Effector memory CD8-positive, alpha-beta T cell (primary cell): ENCODE results near the gene IQCC.

Experiments used
- ATAC-seq: fragments of 150-1000 bp; cut with Tn5 transposase; replicated peaks from 2 replicates; pipeline ENCODE4 v1.10.0; 2021; ENCODE audit warnings: mild to moderate bottlenecking, moderate library complexity
- DNase-seq, 3 experiments: peaks; one replicate each; pipeline ENCODE4 v3.0.0; 2021
- H3K27ac Mint-ChIP-seq, 2 donors: one replicate each; pipeline ENCODE4 v1.8.0; 2022; ENCODE audit warnings: mild to moderate bottlenecking in 2 of 2, mixed read lengths in 2 of 2, moderate library complexity in 2 of 2
- H3K27me3 Mint-ChIP-seq, 2 donors: one replicate each; pipeline ENCODE4 v1.8.0; 2022; ENCODE audit warnings: mixed read lengths in 2 of 2
- H3K36me3 Mint-ChIP-seq: one replicate; pipeline ENCODE4 v1.8.0; 2022; ENCODE audit warnings: mild to moderate bottlenecking, moderate library complexity, mixed read lengths; ENCODE audit not compliant: insufficient read depth
- H3K4me1 Mint-ChIP-seq, 2 donors: one replicate each; pipeline ENCODE4 v1.8.0; 2022; ENCODE audit warnings: low read depth in 2 of 2, mixed read lengths in 2 of 2
- H3K4me3 Mint-ChIP-seq, 2 donors: one replicate each; pipeline ENCODE4 v1.8.0; 2022; ENCODE audit warnings: mild to moderate bottlenecking in 2 of 2, mixed read lengths in 2 of 2, moderate library complexity in 2 of 2
- H3K9me3 Mint-ChIP-seq, 2 donors: one replicate each; pipeline ENCODE4 v1.8.0; 2022; ENCODE audit warnings: mixed read lengths in 2 of 2

The IQCC gene

DNA sequence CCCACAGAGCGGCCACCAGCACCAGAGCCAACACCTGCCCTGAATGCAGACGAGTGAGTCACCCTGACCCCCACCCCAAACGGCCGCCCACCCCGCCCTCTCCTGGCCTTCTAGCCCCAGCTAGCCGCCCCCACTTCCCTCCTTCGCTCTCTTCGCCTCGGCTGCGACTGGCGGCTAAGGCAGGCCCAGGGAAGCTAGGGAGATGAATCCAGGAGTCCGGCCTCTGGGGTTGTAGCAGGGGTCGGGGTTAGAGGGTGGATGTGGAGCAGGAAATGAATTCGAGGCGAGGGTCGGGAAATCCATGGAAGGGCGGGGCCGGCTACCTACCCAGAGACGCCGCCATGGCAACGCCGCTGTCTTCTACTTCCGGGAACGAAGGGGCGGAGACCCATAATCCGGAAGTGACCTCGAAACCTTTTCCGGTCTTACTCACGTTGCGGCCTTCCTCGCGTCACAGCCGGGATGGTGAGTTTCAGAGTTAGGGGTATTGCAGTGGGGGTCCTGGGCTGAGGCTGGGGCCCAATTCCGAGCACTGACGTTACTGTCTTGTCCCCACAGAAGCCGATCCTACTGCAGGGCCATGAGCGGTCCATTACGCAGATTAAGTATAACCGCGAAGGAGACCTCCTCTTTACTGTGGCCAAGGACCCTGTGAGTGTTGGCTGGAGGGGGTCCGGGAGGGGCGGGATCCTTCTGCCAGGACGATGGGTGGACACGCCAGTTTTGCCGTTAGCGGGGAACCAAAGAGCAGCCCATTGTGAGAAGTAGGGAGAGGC, 16.7 kb downstream of the IQCC start, which contains the start of the genes EIF3I and TMEM234:
EIF3I (plus strand) TSS at position 428 of the 776 bp plus-strand sequence; CDS start at position 463, 35 bp downstream.
TMEM234 (minus strand) TSS at position 374 of the 776 bp plus-strand sequence; CDS start at position 343, 31 bp downstream.
- DNase-seq, result peak; percentile 87 to 88 (median 87)
- Mint-ChIP-seq H3K9me3 (no peaks in the 10 kb centered on the region), H3K27ac (peak within 1 kb of the TSS; percentile 96 to 99), H3K4me3 (peak within 1 kb of the TSS; percentile 91), H3K4me1 (peaks cover 21 to 22% of the 10 kb centered on the region in 2 donors), H3K27me3 (no peaks in the 10 kb centered on the region), H3K36me3 (peaks cover 58% of the 10 kb centered on the region)
- peak; percentile 94 for ATAC-seq

DNA sequence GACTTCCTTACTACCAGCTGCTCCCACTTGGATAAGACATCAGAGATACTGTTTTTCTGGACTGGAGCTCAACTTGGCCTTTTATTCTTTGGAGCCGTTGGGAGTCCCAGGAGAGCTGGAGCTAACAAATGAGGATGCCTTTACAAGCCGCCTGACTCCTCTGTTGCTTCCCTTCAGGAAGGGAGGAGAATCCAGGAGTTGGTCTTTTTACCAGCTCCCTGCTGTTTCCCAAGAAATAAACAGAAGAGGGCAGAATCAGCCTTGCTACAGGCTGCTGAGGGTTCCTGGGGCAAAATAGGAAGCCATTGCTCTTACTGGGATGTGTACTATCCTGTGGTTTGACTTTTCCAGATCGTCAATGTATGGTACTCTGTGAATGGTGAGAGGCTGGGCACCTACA, 18.2 kb downstream of the IQCC start:
- no peak for DNase-seq
- peaks cover 70% of the 10 kb centered on the region for H3K36me3 Mint-ChIP-seq
- peak overlapping the region; percentile 91 for H3K4me3 Mint-ChIP-seq
- no peak for ATAC-seq
- H3K27ac Mint-ChIP-seq, result peak overlapping the region; percentile 96 to 99
- peaks cover 22 to 27% of the 10 kb centered on the region in 2 donors for H3K4me1 Mint-ChIP-seq
- no peaks in the 10 kb centered on the region for H3K9me3 Mint-ChIP-seq
- H3K27me3 Mint-ChIP-seq, result no peaks in the 10 kb centered on the region

DNA sequence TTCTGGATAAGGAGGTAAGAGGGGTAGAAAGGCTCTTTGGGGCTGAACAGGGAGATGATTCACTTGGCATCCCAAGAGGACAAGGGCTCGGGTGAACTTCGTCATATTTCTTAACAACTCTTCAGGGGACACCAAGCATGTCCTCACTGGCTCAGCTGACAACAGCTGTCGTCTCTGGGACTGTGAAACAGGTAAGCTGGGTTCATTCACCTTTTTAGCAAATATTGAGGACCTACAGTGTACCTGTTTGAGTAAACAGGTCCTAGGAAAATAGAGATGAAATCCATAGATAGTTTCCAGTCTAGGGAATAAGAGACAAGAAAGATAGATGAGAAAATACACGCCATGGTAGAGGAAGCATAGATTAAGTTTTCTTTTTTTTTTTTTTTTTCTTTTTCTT, 18.8 kb downstream of the IQCC start:
- Mint-ChIP-seq H3K4me1 (peaks cover 23 to 27% of the 10 kb centered on the region in 2 donors), H3K4me3 (peak overlapping the region; percentile 91), H3K27ac (peak overlapping the region; percentile 96 to 99), H3K27me3 (no peaks in the 10 kb centered on the region), H3K9me3 (no peaks in the 10 kb centered on the region), H3K36me3 (peaks cover 71% of the 10 kb centered on the region)
- DNase-seq, result no peak
- ATAC-seq, result no peak

DNA sequence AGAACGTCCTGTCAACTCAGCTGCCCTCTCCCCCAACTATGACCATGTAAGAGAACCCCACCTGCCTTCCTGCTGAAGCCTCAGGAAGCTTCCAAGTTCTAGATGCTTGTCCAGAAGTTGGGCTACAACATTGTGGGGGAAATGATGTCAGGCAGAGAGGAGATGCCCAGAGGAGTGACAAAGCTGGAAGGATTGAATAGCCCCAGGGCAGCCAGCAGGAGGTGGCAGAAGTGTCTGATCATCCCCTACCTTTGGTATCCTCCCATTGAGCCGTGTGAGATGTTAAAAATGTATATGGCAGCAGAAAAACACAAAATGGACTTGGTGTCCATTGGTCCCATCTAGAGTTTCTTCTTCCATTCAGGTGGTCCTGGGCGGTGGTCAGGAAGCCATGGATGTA, 23.3 kb downstream of the IQCC start:
- peak overlapping the region in 1 of 2 donors; percentile 46 for H3K27ac Mint-ChIP-seq
- H3K9me3 Mint-ChIP-seq, result no peaks in the 10 kb centered on the region
- ATAC-seq (no peak), DNase-seq (no peak)
- H3K4me3 Mint-ChIP-seq, result no peak overlapping the region
- peaks cover 8 to 12% of the 10 kb centered on the region in 2 donors for H3K4me1 Mint-ChIP-seq
- peaks cover 81% of the 10 kb centered on the region for H3K36me3 Mint-ChIP-seq
- no peaks in the 10 kb centered on the region for H3K27me3 Mint-ChIP-seq

DNA sequence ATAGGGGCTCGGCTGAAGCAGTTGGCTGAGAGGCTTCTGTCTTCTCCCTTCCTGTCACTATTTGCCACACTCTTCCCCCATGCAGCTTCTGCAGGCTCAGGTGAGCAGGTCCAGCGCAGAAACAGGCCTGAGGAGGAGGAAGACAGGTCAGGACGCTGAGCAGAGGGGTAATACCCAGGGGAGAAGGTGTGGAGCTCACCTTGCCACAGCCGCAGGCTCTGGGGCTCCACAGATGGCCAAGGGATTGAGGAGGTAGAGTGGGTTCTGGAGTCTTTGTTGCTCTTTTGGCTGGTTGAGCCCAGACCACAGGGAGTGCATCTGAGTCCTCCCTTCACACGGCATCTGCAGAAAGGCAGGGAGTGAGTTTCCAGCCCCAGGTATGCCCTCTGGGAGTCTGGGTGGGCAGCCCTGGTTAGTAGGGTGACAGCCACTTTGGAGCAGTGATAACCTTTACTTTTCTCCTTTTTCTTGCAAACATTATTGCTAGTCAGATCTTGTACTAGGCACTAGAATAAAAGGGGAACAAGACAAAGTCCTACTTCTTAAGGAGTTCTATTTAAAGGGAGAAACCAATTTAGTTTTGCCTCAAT, 26.5 kb downstream of the IQCC start:
- Mint-ChIP-seq H3K4me3 (no peak overlapping the region), H3K36me3 (peaks cover 54% of the 10 kb centered on the region), H3K27ac (no peak overlapping the region), H3K9me3 (no peaks in the 10 kb centered on the region), H3K27me3 (no peaks in the 10 kb centered on the region), H3K4me1 (peaks cover 2 to 5% of the 10 kb centered on the region in 2 donors)
- no peak for DNase-seq
- ATAC-seq, result no peak

DNA sequence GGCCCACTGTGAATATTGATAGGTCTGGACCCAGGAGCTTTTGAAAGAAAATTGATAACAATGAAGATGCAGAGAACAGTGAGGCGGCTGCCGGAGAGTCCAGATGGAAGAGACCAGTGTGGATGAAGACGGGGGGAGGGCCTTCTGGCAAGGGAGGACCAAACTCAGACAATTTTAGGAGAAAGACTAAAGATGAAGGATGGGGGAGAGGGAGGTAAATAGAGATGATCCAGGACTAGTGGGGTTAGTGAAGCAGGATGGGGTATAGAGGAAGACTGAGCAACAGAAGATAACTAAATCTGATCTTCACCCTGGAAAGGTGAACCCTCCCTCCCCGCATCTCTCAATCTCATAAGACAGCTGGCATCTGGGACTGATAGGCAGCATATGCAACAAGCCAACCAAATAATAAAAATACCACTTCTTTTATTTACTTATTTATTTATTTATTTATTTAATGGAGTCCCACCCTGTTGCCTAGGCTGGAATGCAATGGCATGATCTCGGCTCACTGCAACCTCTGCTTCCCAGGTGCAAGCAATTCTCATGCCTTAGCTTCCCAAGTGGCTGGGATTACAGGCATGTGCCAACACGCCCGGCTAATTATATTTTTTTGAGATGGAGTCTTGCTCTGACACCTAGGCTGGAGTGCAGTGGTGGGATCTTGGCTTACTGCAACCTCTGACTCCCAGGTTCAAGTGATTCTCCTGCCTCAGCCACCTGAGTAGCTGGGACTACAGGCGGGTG, 27.3 kb downstream of the IQCC start:
- Mint-ChIP-seq H3K27me3 (no peaks in the 10 kb centered on the region), H3K27ac (no peak overlapping the region), H3K9me3 (no peaks in the 10 kb centered on the region), H3K4me3 (no peak overlapping the region), H3K36me3 (peaks cover 46% of the 10 kb centered on the region), H3K4me1 (peaks cover 2 to 4% of the 10 kb centered on the region in 2 donors)
- DNase-seq (no peak), ATAC-seq (no peak)

DNA sequence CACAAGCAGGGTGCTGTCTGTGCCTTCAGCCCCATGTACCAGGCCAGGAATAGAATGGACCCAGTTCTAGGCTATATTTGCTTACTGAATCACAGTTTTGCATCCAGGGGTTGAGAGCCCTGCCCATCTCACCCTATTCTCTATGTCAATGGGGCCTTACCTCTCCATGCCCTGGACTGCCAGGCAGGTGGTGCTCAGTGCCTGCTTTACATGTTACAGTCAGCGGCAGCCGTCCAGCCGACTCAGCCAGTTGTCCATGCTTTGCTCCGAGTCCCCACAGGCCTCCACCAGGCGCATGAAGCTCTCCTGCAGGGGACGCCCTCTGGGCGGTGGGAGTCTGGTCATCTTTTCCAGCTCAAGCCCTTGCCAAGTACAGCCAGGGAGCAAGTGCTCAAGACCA, 29.3 kb downstream of the IQCC start:
- peaks cover 26% of the 10 kb centered on the region for H3K36me3 Mint-ChIP-seq
- H3K4me1 Mint-ChIP-seq, result no peaks in the 10 kb centered on the region
- H3K4me3 Mint-ChIP-seq, result no peak overlapping the region
- no peaks in the 10 kb centered on the region for H3K27me3 Mint-ChIP-seq
- no peak for ATAC-seq
- H3K27ac Mint-ChIP-seq, result no peak overlapping the region
- no peak for DNase-seq
- H3K9me3 Mint-ChIP-seq, result no peaks in the 10 kb centered on the region

DNA sequence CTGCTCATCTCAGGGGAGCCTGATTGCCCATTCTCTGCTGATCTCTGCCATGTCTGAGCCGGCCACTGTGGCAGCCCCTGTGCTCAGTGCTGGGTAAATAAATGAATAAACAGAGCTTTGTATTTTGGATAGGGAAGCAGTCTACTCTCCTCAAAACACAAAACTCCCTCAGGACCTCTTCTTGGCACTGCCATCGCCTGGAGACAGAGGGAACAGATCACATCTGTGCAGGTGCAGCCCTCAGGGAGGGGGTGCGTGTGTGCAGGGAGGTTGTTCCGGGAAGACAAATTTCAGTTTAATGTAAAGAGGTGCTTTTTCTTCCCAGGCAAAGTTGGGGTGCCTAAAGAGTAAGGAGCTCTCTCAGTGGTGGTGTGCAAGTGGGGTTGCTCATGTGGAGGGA, 33.9 kb downstream of the IQCC start:
- no peaks in the 10 kb centered on the region for H3K27me3 Mint-ChIP-seq
- ATAC-seq, result no peak
- H3K36me3 Mint-ChIP-seq, result peaks cover 3% of the 10 kb centered on the region
- no peak overlapping the region for H3K27ac Mint-ChIP-seq
- H3K4me1 Mint-ChIP-seq, result peaks cover 8 to 14% of the 10 kb centered on the region in 2 donors
- DNase-seq, result no peak
- H3K9me3 Mint-ChIP-seq, result no peaks in the 10 kb centered on the region
- H3K4me3 Mint-ChIP-seq, result peak overlapping the region; percentile 89 to 91

DNA sequence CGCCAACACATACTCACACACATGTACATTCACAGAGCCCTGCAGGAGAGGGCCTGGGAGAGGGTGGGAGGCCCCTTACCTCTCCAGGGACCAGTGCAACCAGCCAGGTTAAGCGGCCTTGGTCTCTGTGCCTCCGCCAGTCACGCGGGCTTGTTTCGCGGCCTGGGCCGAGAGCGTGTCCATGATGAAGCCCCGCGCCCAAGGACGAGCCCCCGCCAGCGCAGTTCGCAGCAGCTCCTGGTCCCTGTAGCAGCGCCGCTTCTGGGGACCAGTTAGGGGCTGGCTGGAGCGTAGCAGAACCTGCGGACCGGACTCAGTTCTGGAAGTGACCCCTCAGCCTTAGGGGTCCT, 34.3 kb downstream of the IQCC start:
- Mint-ChIP-seq H3K27ac (peak overlapping the region in 1 of 2 donors; percentile 44), H3K36me3 (peaks cover 3% of the 10 kb centered on the region), H3K9me3 (no peaks in the 10 kb centered on the region), H3K27me3 (no peaks in the 10 kb centered on the region), H3K4me3 (peak overlapping the region; percentile 89 to 91), H3K4me1 (peaks cover 8 to 14% of the 10 kb centered on the region in 2 donors)
- DNase-seq (no peak), ATAC-seq (no peak)

DNA sequence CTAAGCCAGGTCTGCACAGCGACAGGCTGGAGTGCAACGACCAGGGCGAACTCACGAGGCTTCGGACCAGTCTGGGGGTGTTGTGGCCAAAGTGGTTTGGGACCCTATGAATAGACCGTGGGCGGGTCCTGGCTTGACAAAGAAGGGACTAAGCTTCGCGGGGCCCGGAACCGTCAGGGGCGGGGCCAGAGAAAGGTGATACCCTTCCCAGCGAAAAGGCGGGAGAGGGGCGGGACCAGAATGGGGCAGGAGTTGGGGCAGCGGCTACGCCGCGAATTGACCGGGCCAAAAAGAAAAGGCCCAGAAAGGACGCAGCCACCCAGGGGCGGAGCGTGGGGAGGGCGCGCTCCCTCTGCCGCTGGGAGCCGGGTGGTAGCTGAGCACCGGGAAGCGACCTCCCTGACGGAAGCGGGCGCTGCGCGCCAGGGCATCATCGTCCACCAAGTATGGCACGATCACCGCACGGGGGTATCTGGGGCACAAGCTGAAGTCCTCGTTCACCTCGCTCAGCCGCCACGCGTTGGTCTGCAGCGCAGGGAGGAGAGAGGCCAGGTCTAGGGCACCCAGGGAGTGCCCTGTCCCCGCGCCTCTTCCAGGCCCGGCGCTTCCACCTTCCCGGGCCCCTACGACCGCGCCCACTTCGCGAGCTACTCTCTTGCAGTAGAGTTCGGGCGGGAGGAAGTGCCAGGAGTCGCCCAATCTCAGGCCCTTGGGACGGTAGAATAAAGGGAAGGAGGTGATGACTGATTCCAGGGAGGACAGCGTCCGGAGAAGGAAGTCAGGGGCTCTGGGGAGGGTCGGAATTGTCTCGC, 34.9 kb downstream of the IQCC start:
- Mint-ChIP-seq H3K4me1 (peaks cover 8 to 14% of the 10 kb centered on the region in 2 donors), H3K27ac (peak overlapping the region; percentile 44 to 75), H3K4me3 (peak overlapping the region; percentile 89 to 91), H3K27me3 (no peaks in the 10 kb centered on the region), H3K36me3 (peaks cover 3% of the 10 kb centered on the region), H3K9me3 (no peaks in the 10 kb centered on the region)
- peak; percentile 49 to 54 (median 49) for DNase-seq
- peak; percentile 86 for ATAC-seq

DNA sequence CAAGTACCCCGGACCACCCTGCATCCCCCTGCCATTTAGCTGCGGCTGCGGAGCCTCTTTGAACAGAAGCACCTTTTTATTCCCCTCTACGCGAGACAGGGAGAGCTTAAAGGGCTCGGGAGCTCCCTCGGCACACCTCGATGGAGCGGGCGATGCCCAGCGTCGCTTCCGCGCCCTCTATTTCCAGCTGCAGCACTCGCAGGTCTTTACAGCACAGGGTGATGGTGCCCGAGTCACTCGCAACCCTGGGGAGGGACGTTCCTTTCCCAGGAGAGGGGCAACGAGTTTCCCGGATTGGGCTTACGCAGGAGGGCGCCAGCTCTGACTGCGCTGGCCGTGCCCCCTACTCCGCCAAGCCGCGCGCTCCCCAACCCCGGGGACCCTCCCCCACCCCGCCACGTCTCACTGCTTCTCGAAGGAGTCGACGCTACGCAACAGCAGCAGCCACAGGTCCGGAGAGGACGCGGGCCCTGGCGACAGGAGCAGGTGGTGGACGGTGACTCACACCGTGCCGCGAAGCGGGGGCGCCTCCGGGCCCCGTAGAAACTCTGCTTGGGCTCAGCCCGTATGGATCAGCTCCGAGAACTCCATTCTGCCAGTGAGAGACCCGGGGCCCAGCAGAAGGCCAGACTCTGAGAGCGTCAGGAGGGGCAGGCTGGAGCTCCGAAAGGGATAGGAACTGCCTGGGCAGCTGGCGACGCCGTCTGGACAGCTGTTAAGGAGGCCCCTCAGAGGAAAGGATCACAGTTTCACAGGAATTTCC, 35.7 kb downstream of the IQCC start:
- H3K4me1 Mint-ChIP-seq, result peaks cover 8 to 14% of the 10 kb centered on the region in 2 donors
- no peaks in the 10 kb centered on the region for H3K9me3 Mint-ChIP-seq
- peak overlapping the region; percentile 44 to 75 for H3K27ac Mint-ChIP-seq
- DNase-seq, result no peak
- ATAC-seq, result peak; percentile 71
- peaks cover 3% of the 10 kb centered on the region for H3K36me3 Mint-ChIP-seq
- no peaks in the 10 kb centered on the region for H3K27me3 Mint-ChIP-seq
- H3K4me3 Mint-ChIP-seq, result peak overlapping the region; percentile 89 to 91

DNA sequence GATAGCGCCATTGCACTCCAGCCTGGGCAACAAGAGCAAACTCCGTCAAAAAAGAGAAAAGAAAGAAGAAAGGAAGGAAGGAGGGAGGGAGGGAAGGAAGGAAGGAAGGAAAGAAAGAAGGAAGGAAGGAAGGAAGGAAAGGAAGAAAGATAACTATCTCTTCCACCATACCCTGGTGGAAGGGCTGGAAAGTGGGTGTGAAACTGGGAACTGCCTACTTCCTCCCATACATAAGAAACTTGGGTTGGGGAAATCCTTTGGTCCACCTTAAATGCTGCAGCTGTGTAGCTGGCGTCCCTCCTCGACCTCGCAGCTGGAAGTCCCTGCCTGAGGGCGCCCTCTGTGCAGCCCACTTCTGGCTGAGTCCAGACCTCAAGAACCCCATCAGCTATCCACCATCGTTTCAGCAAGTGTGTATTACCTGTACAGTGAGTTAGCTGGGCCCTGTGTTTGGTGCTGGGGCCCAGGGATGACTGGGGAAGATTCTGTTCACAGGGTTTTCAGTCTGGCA, 36.9 kb downstream of the IQCC start:
- Mint-ChIP-seq H3K27me3 (no peaks in the 10 kb centered on the region), H3K27ac (no peak overlapping the region), H3K4me1 (peaks cover 10 to 17% of the 10 kb centered on the region in 2 donors), H3K36me3 (peaks cover 3% of the 10 kb centered on the region), H3K4me3 (peak overlapping the region in 1 of 2 donors; percentile 17), H3K9me3 (no peaks in the 10 kb centered on the region)
- no peak for ATAC-seq
- DNase-seq, result no peak
